HFFc6 (cell line): ENCODE data around the gene KLHL21. TPM values are rescaled to one million over a fixed set of nuclear protein-coding genes. Genes with fewer than 3 reads are reported as not detected.

Experiments used
- total RNA-seq, 6 experiments: library from RNA; stranded (reverse); fragmentation: NEBNext Ultra II Directional; extraction: Animal tissue kit (Norgen Biotek cat#: 25700); gene quantifications; 2 replicates in 1 of 6; 3 replicates in 5 of 6; pipeline ENCODE4 v1.2.3, GENCODE V29; 2021

Gene KLHL21
- total RNA-seq, 6 experiments from 2014 or later, result 21.1 to 31.5 (median 22.6) TPM

Other genes with a start within 250 kb of the KLHL21 start
- gene ACOT7, start 209.1 kb downstream of the KLHL21 start, total RNA-seq, result 100 to 1,000 TPM; 103 to 125 (median 111) TPM
- under 1 TPM in 4 of 6 experiments, not detected in 2; 0.14 to 0.35 (median 0.30) TPM for gene HES2, start 182.9 kb downstream of the KLHL21 start, total RNA-seq
- not detected for gene ESPN, start 178.1 kb downstream of the KLHL21 start, total RNA-seq
- gene TNFRSF25, start 136.7 kb downstream of the KLHL21 start, total RNA-seq, result 1 to 10 TPM; 1.8 to 3.2 (median 2.7) TPM
- 1 to 10 TPM; 6.4 to 7.2 (median 6.6) TPM for gene PLEKHG5, start 111.2 kb downstream of the KLHL21 start, total RNA-seq
- gene NOL9, start 48.4 kb downstream of the KLHL21 start, total RNA-seq, result 10 to 100 TPM; 26.4 to 36.4 (median 33.4) TPM
- not detected for gene TAS1R1, start 47.6 kb downstream of the KLHL21 start, total RNA-seq
- 10 to 100 TPM; 10.0 to 15.1 (median 11.3) TPM for gene ZBTB48, start 22.9 kb downstream of the KLHL21 start, total RNA-seq
- gene PHF13, start 10.9 kb upstream of the KLHL21 start, total RNA-seq, result 10 to 100 TPM; 18.0 to 19.9 (median 19.0) TPM
- gene THAP3, start 22.0 kb upstream of the KLHL21 start, total RNA-seq, result 10 to 100 TPM; 12.9 to 18.2 (median 16.2) TPM
- 10 to 100 TPM; 66.6 to 79.5 (median 73.0) TPM for gene DNAJC11, start 98.9 kb upstream of the KLHL21 start, total RNA-seq
- gene CAMTA1, start 182.6 kb upstream of the KLHL21 start, total RNA-seq, result 10 to 100 TPM; 78.1 to 96.6 (median 86.1) TPM